ENCODE data around the gene FCHO2.

GRCh38 chr5:73044546-73044945 is 88.7 kb downstream of the FCHO2 start:
- TF ChIP-seq CTCF (IDR thresholded peaks at IDR 0.05) (no peak), EZH2 (IDR thresholded peaks at IDR 0.05) (no peak), EZH2phosphoT487 (IDR thresholded peaks at IDR 0.05) (no peak)

Data from neural progenitor cell (in vitro differentiated cells).